GM18517 (cell line): ENCODE data around the gene NCKAP5.
A peak's percentile ranks its signal among the peaks of the same experiment; 100 is the strongest.

Experiments used
- ATAC-seq: cut with Tn5 transposase; IDR thresholded peaks from one replicate; pipeline ENCODE4 v1.9.1; 2021; ENCODE audit warnings: mild to moderate bottlenecking, moderate library complexity; ENCODE audit not compliant: unreplicated experiment

NCKAP5 gene

GRCh38 chr2:132790207-132790785 lies 778.0 kb downstream of the NCKAP5 start:
- ATAC-seq: no peak

GRCh38 chr2:132789066-132789465 lies 779.2 kb downstream of the NCKAP5 start:
- no peak for ATAC-seq

- no peak for ATAC-seq
Observed at GRCh38 chr2:132788310-132788838, 779.9 kb downstream of the NCKAP5 start.

GRCh38 chr2:132783883-132784282 lies 784.4 kb downstream of the NCKAP5 start:
- ATAC-seq: no peak

GRCh38 chr2:132782176-132782783 lies 786.0 kb downstream of the NCKAP5 start:
- no peak for ATAC-seq

DNA sequence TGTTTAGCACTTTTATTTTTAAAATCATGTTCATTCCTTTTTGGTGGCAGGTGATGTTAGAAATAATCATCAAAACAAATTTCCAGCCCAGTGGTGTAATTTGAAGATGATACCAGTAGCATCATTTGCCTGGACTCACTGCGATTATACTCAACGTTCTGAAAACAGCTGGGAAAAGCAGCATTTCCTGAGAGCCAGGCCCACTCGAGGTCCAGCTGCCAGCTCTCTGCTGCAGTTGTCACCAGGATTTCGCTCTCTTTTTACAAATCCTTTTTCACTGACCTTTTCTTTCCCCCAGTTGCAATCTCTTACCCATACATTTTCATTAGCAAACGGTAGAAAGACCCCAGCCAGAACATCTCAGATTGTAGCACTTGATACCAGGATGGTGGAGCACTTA lies 787.6 kb downstream of the NCKAP5 start:
- ATAC-seq: no peak

DNA sequence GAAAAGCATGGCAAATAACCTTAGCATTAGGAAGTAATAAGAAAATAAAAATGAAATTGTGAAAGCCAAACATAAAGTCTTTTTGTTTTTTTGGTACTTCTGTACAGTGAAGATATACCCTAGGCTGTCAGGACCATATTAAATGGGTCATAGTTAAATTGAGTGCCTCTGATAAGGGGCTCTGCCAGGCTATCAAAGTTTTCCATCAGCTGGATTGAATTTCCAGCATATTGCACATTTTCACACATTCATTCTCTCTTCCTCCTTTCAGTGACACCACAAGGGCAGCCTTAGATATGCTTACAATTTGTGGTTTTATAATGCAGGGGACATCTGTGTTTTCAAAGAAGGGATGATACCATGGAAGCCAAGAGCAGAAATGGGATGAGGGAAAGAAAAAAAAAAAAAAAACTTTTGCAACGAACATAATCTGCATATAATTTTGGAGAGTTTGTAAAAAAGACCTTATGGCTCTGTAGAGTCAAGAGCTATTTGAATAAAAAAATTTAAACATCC lies 789.0 kb downstream of the NCKAP5 start:
- no peak for ATAC-seq

GRCh38 chr2:132776287-132776686 lies 792.0 kb downstream of the NCKAP5 start:
- ATAC-seq: no peak

DNA sequence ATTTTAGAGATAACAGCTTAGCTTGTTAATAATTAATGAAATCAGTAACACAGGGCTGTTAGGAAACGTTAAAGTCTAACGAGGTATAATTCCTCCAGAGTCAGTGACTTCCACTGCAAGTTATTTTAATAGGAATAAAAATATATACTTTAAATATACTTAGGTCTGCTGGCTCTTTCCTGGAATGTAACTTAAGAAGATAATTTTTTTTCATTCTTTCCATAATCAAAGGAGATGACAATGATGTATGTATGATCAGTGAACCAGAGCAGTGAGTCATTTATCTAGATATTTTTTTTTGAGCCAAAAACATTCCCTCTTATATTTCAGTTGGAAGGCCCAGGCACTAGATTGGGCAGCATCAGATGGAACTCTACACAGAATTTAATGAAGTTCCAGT lies 794.1 kb downstream of the NCKAP5 start:
- no peak for ATAC-seq

DNA sequence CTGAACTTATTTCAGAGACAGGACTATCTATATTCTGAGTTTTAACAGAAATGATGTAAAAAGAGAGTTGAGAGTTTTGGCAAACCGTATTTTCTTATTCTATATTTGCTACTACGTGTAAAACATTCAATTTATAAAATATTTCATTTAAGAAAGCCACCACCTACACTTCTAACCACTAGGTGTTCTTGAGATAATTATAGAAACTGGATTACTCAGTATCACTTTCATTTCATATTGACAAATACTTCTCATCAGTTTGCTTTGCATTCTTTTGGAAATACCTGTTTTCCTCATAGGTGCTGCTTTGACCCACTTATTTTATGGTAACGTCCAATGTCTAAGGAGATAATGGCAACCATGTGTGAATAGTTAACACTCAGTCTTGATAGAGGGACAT lies 794.9 kb downstream of the NCKAP5 start:
- no peak for ATAC-seq

- no peak for ATAC-seq
Observed at GRCh38 chr2:132772340-132772739, 795.9 kb downstream of the NCKAP5 start.

DNA sequence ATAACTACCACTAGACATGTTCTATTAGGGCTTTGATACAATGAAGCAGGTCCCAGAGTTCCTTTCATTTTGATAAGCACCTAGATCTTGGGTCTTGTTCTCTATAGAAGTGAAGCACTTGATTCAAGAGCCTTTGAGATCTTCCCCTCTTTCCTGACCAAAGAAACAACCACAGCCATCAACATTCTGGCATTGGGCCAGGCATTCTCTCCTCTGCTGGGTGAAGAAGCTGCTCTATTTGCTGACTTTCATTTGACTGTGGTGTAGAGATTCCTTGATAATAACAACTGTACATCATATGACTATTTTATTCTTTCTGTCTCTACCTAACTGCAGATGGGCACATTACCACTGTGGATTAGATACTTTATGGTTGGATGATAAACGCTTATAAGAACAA lies 801.7 kb downstream of the NCKAP5 start:
- no peak for ATAC-seq

GRCh38 chr2:132761437-132761836 lies 806.8 kb downstream of the NCKAP5 start:
- ATAC-seq: no peak

GRCh38 chr2:132760971-132761370 lies 807.3 kb downstream of the NCKAP5 start:
- no peak for ATAC-seq

GRCh38 chr2:132760405-132760804 lies 807.9 kb downstream of the NCKAP5 start:
- peak; percentile 59 for ATAC-seq

- ATAC-seq: no peak
Observed at GRCh38 chr2:132758995-132759394, 809.3 kb downstream of the NCKAP5 start.

DNA sequence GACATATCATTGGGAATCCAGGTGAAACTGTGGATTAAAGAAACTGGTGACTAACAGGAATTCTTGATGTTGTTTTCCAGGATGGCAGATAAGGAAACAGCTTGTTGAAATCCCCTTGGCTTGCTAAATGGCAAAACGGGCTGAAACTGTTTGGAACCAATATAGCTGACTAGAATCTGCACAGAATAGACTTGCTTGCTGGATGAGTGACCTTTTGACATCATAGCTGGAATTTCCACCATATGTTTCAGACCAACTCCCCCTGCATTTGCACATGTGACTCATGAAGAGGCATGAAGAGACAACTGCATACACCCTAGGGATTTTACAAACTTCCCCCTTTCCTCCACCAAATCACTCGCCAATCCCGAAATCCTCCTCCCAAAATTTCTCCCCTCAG lies 810.6 kb downstream of the NCKAP5 start:
- ATAC-seq: no peak

DNA sequence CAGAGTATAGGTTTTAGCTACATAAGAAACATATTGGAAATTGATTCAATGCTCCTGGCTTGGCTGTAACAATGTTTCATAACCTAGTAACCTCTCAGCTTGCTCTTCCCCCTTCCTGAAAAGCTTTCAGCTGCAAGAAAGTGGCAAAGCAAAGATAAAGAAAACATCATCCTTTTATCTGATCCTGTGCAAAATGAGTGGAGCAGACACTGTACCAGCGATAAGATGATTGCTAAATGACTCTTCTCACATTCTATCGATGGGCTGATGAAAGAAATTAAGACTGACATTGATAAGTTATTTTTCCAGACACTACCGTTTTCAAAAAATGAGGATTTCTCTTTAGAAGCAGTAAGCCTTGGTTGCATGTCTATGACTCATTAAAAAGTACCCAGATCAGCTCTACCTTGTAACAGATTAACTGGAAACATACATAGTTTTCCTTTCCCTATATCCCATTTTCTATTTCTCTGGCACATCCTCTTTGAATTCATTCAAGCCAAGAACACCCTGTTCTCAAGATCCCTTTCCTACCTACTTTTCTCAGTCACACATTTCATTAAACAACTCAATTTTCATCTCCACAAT lies 811.2 kb downstream of the NCKAP5 start:
- ATAC-seq: no peak

DNA sequence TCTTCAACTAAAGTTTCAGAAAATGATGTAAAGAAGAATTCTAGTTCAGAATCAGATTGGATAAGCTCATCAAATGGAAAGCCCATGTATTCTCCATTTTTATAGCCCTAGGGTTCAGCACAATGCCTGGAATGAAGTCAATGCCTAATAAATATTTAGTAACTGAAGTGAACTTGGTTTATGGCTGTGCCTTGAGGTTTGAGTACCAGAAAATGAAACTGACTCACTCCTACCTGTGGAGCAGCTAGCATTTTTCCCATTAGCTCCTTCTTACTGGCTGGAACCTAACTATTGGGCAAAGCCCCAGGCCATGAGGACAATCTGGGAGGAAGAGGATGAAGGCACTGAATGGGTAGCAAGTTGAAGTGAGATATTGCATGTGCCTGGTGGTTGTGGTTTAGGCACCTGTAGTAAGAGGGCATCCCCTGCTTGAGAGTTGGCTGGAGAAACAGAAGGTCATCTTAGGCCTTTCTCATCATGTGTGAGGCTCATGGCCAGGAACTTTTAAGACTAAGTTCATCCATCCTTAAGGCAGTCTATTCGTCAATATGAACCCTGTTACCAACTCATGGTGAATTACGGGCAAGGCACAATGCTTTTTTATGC lies 813.3 kb downstream of the NCKAP5 start:
- ATAC-seq: no peak

DNA sequence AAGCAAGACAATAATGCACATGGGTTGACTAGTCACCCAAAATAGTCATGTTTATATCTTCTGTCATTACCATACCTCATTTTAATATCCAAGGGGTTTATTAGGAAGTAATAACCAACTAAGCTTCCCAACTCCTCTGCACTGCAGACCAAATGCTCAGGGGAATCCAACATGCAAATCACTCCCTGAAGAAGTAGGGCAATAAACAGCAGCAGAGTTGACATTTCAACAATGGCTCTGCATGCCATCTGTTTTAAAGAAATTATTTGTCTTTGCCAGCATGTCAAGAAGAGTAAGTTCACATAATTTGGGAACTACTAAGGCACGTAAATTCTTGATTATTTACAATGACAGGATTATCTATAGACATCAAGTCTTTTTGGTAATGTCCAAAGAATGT lies 813.9 kb downstream of the NCKAP5 start:
- no peak for ATAC-seq

DNA sequence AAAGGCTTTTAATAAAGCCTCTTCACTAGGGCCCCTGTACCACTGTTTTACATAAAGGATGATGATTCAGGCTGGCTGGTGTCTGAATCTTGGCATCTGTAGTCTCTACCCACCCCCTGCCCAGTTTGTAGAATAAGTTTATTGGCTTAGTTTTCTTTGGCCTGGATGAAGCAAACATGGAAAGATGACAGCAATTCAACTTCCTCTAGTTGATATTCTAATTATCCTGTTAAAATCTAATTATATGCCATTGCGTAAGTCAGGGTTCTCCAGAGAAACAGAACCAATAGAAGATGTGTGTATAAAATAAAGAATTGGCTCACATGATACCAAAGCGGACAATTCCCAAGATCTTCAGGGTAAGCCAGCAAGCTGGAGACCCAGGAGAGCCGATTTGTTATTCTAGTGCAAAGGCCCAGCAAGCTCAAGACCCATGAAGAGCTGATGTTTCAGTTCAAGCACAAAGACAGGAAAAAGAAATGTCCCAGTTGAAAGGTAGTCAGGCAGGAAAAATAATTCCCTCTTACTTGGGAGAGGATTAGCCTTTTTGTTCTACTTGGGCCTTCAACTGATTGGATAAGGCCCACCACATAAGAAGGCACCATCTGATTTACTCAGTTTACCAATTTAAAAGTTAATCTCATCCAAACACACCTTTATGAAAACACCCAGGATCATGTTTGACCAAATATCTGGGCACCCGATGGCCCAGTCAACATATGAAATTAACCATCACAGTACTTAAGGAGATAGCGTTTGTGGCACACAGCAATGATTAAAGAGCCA lies 815.6 kb downstream of the NCKAP5 start:
- ATAC-seq: no peak
